Measurements from ENCODE around the gene RPS21.

- TF ChIP-seq ZNF274 (IDR thresholded peaks at IDR 0.05; ENCODE audit: low read depth, low read length) (no peak), YY1 (IDR thresholded peaks at IDR 0.05; ENCODE audit: insufficient read depth, insufficient read length) (no peak), SUZ12 (IDR thresholded peaks at IDR 0.05; ENCODE audit: extremely low read depth, insufficient read depth, insufficient read length) (no peak)
Observed at GRCh38 chr20:62338294-62338620, 48.6 kb upstream of the RPS21 start.

Data from NT2/D1 (cell line).